KOPT-K1 (cell line): Measurements from ENCODE around the gene AGPAT4.

Experiments
- H3K27ac ChIP-seq: fragments of 200-600 bp; sonication (generic); 2 replicates; pipeline ENCODE4 v1.5.1; 2016; ENCODE audit warnings: antibody characterized with exemption, mild to moderate bottlenecking, low read depth, low read length; ENCODE audit not compliant: poor library complexity, severe bottlenecking
- H3K36me3 ChIP-seq: fragments of 200-600 bp; sonication (generic); 2 replicates; pipeline ENCODE4 v1.5.1; 2017; ENCODE audit warnings: antibody characterized with exemption, mild to moderate bottlenecking, low read length, moderate library complexity; ENCODE audit not compliant: insufficient read depth
- H3K9me3 ChIP-seq: fragments of 200-600 bp; sonication (generic); 2 replicates; pipeline ENCODE4 v1.5.1; 2017; ENCODE audit warnings: antibody characterized with exemption, low read length, mild to moderate bottlenecking; ENCODE audit not compliant: insufficient read depth, poor library complexity, severe bottlenecking

AGPAT4 gene

DNA sequence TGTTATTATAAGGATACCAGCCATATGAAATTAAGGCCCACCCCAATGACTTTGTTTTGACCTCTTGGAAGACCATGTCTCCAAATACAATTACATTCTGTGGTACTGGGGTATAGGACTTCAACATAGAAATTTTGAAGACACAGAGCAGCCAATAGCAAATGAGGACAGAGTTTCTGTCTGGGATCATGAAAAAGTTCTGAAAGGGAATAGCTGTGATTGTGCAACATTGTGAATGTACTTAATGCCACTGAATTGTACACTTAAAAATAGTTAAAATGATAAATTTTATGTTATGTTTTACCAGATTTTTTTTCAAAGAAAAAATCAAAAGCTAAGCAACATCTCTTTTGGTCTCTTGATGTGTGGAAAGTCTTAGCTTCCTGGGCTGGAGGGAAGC lies 27.0 kb upstream of the AGPAT4 start:
- Histone ChIP-seq H3K9me3 (peaks cover 8% of the 10 kb centered on the region), H3K27ac (no peak overlapping the region), H3K36me3 (no peaks in the 10 kb centered on the region)

DNA sequence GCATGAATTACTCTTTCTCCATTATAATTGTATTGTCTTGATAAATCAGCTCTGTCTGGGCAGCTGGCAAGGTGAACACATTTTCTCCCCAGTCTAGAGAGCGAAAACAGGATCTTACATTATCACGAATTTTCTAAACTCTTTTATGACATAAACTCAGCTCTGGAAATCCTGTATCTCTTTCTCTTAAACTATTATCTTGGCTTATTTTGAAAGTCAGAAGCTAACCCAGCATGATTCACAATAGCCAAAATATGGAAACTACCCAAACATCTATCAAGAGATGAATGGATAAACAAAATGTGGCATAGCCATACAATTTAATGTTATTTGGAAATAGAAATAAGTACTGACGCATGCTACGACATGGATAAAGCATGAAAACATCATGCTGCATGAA lies 25.9 kb upstream of the AGPAT4 start:
- Histone ChIP-seq H3K9me3 (peaks cover 8% of the 10 kb centered on the region), H3K27ac (no peak overlapping the region), H3K36me3 (no peaks in the 10 kb centered on the region)

DNA sequence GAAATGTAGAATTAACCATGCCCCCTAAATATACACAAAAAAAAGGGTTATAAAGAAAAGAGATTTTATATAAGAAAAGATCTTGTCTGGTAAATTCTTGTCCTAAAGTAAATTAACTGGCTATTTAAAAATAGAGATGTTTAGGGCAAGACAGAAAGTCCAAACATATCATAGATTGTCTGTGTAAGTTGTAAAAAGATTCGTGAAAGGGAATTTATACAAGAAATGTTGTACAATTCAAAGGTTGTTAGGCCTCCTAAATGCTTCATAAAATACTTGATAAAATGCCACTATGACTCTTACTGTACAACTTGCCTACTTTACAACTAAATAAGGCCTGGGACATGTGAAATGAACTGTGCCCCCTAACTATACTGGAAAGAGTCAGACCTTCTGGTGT lies 21.9 kb upstream of the AGPAT4 start:
- Histone ChIP-seq H3K9me3 (peaks cover 8% of the 10 kb centered on the region), H3K27ac (no peak overlapping the region), H3K36me3 (no peaks in the 10 kb centered on the region)

DNA sequence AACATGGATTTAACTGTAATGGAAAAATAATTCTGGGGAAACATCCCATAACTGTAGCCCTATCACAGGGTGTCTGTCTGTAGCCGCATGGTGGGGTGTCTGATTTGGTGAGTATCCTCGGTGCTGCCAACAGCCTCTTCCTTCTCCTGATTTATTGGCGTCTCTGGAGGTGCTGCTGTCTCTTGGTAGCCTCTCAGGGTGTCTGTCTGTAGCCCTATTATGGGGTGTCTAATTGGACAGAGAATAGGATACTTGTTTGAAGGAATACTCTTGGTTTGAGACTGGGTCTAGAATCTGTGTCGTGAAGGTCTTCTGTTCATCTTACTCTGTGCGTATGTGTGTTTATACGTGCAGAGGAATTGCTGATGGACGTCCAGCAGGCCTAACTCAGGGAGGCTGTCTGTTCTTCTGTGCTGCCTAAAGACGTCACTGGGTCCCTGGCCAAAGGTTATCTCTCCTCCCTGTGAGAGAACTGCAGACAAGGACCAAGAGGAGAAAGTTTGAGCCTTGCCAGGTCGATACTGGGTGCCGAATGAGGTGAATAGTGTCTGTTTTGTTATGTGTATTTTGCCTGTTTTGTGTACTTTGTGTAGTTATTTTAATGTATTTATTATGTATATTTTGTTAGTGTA lies 18.9 kb upstream of the AGPAT4 start:
- Histone ChIP-seq H3K9me3 (peaks cover 6% of the 10 kb centered on the region), H3K27ac (no peak overlapping the region), H3K36me3 (no peaks in the 10 kb centered on the region)

DNA sequence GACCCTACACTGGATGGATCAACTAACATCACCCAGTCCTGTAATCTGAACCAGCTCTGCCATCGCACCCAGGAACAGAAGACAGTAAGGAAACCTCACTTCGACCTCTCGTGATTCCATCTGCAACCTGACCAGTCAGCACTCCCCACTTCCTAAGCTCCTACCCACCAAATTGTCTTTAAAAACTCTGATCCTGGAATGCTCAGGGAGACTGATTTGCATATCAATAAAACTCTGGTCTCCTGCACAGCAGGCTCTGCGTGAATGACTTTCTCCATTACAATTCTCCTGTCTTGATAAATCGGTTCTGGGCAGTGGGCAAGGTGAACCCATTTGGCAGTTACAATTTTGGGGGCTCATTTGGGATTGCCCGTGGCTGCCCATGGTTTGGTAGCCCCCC lies 18.3 kb upstream of the AGPAT4 start:
- Histone ChIP-seq H3K36me3 (no peaks in the 10 kb centered on the region), H3K9me3 (peaks cover under 1% of the 10 kb centered on the region), H3K27ac (no peak overlapping the region)

DNA sequence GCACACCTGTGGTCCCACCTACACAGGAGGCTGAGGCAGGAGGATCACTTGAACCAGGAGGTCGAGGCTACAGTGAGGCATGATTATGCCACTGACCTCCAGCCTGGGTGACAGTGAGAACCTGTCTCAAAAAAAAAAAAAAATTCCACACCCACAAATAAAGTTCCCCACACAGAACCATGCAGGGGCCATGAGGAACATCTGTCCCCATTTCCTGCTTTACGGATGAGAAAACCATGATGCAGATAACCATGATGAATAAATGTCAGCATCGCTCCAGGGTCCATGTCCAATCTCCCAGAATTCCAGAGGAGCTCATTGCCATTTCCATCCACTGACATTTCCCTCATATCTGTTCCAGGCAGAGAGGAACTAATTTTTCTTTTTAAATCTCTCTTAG lies 16.9 kb upstream of the AGPAT4 start:
- Histone ChIP-seq H3K9me3 (no peaks in the 10 kb centered on the region), H3K36me3 (no peaks in the 10 kb centered on the region), H3K27ac (no peak overlapping the region)

DNA sequence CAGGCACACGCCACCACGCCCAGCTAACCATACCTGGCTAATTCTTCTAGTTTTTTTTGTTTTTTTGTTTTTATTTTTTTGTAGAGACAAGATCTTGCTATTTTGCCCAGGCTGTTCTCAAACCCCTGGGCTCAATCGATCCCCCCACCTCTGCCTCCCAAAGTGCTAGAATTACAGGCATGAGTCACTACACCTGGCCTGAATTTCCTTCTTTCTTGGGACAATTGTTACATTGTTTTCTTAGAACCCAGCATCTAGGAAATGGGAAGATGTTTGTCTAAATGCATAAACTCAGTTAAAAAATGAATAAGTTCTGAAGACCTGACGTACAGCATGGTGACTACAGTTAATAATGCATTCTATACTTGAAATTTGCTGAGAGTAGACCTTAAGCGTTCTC lies 10.8 kb upstream of the AGPAT4 start:
- H3K27ac ChIP-seq: no peak overlapping the region
- H3K9me3 ChIP-seq: peaks cover 3% of the 10 kb centered on the region
- H3K36me3 ChIP-seq: no peaks in the 10 kb centered on the region

DNA sequence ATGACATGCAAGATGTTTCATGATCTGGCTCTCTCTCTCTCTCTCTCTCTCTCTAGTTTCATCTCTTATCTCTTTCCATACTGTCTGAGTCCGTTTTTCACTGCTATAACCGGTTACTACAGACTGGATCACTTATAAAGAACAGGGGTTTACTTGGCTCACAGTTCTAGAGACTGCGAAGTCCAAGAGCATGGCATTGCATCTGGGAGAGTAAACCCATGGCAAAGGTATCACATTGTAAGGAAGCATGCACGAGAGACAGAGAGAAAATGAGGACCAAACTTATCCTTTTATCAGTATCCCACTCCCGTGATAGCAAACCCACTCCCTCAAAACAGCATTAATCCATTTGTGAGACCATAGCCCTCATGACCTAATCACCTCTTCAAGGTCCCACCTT lies 7.2 kb upstream of the AGPAT4 start:
- no peak overlapping the region for H3K27ac ChIP-seq
- no peaks in the 10 kb centered on the region for H3K36me3 ChIP-seq
- peaks cover 3% of the 10 kb centered on the region for H3K9me3 ChIP-seq

DNA sequence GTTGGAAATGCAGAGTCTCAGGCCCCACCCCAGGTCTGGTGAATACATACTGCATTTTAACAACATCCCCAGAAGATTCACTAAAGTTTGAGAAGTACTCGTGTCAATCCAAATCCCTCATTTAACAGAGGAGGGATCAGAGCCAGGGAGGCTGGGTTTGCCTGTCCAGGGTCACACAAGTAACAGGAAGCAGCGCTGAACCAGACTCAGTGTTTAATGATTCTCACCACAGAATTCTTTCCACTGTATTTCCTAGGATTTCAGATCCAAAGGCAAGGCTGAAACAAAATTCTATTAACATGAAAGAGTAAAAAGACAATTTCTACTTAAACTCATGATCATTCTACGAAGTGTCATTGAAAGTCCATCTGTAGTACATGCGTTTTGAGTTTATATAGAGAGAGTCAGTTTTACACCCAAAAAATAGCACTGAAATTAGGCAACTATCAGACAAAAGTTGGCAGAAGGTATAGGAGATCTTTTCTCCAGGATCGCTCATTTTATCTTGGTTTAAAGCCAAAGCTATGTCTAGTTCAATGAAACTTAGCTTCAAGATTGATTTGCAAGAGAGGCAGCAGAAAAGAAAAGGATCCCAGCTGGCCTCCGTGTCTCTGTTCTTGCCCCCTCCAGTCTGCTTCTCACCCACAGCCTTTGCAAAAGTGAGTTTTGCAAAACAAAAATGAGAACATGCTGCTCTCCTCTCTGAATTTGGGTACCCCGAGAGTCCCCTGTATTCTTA lies 6.0 kb upstream of the AGPAT4 start:
- H3K36me3 ChIP-seq: no peaks in the 10 kb centered on the region
- H3K27ac ChIP-seq: no peak overlapping the region
- no peaks in the 10 kb centered on the region for H3K9me3 ChIP-seq

DNA sequence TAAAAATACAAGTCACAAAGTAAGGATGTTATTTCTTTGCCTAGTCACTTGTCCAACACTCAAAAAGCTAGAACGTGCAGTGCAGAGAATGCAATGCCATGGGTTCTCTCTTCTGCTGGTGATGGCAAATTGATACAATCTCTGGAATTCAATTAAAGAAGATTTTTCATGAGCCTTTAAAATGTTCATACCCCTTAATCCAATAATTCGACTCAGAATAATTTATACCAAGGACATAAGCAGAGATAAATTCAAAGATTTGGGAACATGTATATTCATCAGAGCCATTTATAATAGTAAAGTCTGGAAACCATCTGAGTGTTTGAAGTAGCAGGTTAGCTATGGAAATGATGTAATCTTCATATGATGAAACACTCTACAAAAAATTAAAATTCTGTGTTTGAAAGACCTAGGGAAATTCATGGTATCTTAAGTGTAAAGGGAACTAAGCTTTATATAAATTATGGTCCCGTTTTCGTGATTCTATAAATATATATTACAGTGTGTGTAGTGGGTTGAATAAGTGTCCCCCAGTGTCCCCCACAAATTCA lies 2.8 kb upstream of the AGPAT4 start:
- Histone ChIP-seq H3K27ac (no peak overlapping the region), H3K36me3 (no peaks in the 10 kb centered on the region), H3K9me3 (no peaks in the 10 kb centered on the region)

DNA sequence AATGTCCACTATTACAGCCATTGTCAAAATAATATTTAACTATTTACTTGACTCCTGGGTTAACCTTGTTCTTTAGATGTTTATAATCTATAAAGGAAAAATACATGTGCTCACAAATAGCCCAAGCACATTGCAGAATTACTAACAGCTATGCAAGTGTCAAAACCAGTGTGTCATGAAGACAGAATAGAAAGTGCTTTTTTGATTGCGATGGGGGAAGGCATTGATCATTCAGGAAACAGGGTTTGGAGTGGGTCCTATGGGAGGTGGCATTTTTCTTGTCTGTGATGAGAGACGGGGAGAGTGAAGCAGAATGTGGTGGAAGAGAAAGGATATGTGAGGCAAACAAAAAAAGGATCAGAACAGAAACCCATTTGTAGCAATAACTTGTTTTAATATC lies 1.0 kb upstream of the AGPAT4 start:
- H3K27ac ChIP-seq: no peak overlapping the region
- no peaks in the 10 kb centered on the region for H3K36me3 ChIP-seq
- H3K9me3 ChIP-seq: no peaks in the 10 kb centered on the region

DNA sequence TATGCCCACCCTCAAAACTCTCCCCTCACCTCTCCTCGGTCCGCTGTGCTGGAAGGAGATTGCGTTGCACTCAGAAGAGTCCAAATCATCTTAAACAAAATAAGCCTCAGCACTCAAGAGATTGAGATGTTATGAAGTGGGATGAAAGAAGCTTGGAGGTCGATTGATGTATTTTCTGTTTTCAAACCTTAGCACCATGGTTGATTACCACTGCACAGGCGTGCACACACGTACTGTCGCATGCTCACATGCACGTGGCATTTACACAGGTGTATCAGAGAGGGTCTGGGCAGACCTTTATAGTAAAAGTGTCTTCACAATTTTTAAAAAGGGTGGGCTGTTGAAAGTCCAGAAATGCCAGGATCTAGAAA lies 612 bp upstream of the AGPAT4 start:
- H3K27ac ChIP-seq: no peak overlapping the region
- no peaks in the 10 kb centered on the region for H3K36me3 ChIP-seq
- H3K9me3 ChIP-seq: no peaks in the 10 kb centered on the region

DNA sequence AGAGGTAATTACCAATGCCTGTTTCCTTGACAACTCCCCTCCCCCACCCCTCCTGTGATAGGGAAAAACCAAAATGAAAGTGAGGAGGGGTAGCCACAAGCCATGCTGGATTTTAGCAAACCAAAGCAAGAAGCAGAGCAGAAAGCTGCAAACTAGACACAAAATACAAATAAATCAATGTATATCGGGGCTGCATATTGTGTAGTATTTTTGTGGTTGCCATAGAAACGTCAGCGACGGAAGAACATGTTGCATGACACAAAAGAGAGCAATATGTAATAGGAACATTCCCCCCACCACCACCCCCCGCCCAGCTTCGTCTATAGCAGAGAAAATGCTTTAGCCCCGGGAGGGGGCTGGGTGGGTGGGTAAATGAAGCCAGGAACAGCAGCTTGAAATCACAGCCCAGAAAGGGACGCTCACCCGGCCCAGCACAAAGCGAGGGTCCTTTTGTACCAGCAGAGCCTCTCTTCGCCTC lies 548 bp downstream of the AGPAT4 start:
- no peaks in the 10 kb centered on the region for H3K36me3 ChIP-seq
- H3K27ac ChIP-seq: no peak overlapping the region
- H3K9me3 ChIP-seq: no peaks in the 10 kb centered on the region

DNA sequence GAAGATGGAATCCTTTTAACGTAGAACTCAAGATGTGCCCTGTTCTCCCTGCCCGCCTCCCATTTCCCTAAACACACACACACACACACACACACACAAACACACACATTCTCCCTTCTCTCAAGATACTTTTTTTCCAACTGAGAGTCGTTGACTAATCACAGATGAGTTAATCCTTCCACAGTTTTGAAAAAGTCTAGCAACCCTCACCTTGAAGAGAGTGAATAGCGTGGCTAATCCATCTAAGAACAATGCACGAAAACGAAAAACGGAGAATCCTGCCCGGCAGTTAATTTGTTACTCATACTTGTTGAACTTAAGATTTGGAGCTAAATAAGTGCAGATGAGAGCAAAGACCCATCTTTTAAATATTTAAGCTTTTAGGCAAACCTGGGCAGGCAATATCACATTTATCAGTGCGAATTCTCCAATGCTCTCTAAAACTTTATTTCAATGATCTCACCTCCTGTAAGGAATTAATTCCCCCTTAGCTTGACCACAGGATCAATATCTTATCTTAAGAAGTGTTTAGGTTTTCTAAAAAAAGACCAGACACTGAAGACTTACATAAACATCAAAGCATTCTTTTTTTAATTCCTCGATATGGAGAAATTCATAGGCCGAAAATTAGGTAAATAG lies 1.1 kb downstream of the AGPAT4 start:
- H3K27ac ChIP-seq: no peak overlapping the region
- no peaks in the 10 kb centered on the region for H3K9me3 ChIP-seq
- no peaks in the 10 kb centered on the region for H3K36me3 ChIP-seq

DNA sequence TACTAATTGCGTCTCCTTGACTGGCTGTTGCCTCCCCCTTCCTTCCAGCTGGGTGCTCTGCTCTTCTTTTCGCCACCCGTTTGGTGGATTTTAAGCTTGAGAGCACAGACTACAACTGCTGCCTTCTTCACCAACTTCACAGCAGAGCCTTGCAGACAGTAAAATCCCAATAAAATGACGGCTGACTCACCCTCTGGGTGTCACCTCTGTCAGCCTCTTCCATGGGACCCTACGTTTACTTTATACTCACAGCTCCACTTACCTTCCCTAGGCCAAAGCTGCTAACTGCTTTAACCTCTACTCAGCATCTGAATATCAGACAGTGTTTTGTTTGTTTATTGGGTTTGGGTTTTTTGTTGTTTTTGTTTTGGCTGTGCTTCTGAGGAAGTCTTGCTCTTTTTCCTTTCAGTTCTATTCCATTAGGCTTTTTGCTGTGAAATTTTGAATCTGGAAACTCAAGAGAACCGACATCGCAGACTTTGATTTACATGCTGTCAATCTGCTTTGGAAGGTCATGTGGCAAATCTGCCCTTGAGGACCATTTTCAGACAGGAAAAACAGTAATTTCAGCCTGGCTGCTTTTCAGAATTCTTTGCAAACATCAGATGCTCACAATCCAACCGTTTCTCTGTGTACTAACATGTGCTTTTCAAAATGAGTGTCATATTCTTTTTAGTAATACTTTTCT lies 2.4 kb downstream of the AGPAT4 start:
- no peaks in the 10 kb centered on the region for H3K36me3 ChIP-seq
- no peaks in the 10 kb centered on the region for H3K9me3 ChIP-seq
- H3K27ac ChIP-seq: no peak overlapping the region
